ENCODE measurements around the gene CHRNB1.

CHRNB1 gene

DNA sequence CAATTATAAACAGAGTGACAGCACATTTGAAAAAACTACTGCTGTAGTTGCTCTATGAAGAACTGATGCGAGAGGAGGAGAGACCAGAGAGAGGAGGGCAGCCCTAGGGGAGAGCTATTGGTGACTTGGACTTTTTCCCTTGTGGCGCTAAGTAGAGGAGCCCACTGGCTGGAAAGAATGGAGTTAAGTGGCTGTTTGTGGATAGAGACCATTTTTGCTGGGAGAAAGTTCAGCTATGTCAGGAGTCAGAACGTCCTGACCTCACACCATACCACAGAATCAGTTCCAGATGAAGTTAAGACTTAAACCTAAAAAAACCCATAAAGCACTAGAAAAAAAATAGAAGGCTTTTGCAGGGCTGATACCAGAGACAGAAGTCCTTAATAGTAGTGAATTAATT, 41.3 kb downstream of the CHRNB1 start:
- TF ChIP-seq, protein P1, sequence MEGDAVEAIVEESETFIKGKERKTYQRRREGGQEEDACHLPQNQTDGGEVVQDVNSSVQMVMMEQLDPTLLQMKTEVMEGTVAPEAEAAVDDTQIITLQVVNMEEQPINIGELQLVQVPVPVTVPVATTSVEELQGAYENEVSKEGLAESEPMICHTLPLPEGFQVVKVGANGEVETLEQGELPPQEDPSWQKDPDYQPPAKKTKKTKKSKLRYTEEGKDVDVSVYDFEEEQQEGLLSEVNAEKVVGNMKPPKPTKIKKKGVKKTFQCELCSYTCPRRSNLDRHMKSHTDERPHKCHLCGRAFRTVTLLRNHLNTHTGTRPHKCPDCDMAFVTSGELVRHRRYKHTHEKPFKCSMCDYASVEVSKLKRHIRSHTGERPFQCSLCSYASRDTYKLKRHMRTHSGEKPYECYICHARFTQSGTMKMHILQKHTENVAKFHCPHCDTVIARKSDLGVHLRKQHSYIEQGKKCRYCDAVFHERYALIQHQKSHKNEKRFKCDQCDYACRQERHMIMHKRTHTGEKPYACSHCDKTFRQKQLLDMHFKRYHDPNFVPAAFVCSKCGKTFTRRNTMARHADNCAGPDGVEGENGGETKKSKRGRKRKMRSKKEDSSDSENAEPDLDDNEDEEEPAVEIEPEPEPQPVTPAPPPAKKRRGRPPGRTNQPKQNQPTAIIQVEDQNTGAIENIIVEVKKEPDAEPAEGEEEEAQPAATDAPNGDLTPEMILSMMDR (IDR thresholded peaks at IDR 0.05; ENCODE audit: low read depth, low read length) = no peak
- peak overlapping the region; percentile 88 for H3K4me3 ChIP-seq (ENCODE audit: low read depth, low read length)

DNA sequence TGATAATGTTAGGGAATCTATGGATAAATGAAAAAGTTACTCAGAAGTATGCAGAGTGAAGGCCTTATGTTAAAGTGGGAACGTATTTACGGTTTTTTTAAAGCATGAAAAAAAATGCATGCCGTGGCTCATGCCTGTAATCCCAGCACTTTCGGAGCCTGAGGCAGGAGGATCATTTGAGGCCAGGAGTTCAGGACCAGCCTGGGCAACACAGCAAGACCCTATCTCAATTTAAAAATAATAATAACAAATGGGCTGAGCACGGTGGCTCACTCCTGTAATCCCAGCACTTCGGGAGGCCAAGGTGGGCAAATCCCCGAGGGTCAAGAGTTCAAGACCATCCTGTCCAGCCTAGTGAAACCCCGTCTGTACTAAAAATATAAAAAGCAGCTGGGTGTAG, 45.3 kb downstream of the CHRNB1 start:
- H3K4me3 ChIP-seq (ENCODE audit: low read depth, low read length) = no peak overlapping the region
- TF ChIP-seq, protein P1 (IDR thresholded peaks at IDR 0.05; ENCODE audit: low read depth, low read length) = no peak

DNA sequence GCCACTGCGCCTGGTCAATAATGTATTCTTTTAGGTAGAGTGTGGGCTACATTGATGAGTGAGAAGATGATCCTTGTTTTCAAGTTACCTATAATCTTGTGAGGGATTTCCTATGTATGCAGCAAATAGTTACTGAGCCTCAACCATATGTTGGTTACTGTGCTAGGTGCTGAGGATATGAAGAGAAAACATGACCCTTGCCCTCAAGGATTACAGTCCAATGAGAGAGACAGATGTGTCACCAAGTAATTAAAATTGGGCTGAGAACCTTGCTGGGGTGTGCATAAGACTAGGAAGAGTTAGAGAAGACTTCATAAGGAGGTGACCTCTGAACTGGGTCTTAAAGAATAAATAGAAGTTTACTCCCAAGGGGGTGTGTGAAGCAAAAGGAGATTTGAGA, 46.7 kb downstream of the CHRNB1 start:
- no peak overlapping the region for H3K4me3 ChIP-seq (ENCODE audit: low read depth, low read length)
- TF ChIP-seq, protein P1 (IDR thresholded peaks at IDR 0.05; ENCODE audit: low read depth, low read length) = no peak

DNA sequence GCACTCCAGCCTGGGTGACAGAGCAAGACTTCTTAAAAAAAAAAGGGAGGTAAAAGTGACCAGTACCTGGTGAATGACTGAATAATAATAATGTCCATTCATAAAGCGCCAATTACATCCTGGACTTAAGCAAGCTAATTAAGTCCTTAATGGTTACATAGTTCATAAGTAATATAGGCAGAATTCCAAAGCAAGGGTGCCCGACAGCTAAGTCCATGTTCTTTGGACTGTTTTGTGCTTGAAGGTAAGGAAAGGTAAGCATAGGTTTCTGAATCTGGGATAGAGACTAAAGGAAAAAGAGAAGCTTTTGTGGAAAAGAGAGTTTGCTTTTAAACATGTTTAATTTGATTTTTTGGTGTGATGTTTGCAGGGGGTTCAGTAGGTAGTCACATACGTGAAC, 49.1 kb downstream of the CHRNB1 start:
- TF ChIP-seq, protein P1 (IDR thresholded peaks at IDR 0.05; ENCODE audit: low read depth, low read length) = no peak
- H3K4me3 ChIP-seq (ENCODE audit: low read depth, low read length) = no peak overlapping the region

DNA sequence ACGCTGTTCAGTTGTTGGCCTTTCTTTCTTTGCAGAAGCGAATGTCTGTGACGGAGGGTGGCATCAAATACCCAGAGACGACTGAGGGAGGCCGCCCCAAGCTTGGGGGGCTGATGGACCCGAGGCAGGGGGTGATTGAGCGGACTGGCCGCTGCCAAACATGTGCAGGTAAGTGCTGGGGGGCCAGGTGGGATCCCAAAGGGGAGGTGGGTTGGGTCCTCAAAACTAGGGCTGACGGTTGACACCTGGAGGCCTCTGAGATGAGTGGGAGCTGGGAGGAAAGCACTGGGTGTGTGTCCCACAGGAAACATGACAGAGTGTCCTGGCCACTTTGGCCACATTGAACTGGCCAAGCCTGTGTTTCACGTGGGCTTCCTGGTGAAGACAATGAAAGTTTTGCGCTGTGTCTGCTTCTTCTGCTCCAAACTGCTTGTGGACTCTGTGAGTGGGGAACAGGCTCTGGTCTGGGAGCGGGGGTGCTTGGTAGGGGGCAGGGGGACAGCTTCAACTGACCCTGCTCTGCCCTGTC, 51.1 kb downstream of the CHRNB1 start:
- TF ChIP-seq, protein P1 (IDR thresholded peaks at IDR 0.05; ENCODE audit: low read depth, low read length) = no peak
- no peak overlapping the region for H3K4me3 ChIP-seq (ENCODE audit: low read depth, low read length)

DNA sequence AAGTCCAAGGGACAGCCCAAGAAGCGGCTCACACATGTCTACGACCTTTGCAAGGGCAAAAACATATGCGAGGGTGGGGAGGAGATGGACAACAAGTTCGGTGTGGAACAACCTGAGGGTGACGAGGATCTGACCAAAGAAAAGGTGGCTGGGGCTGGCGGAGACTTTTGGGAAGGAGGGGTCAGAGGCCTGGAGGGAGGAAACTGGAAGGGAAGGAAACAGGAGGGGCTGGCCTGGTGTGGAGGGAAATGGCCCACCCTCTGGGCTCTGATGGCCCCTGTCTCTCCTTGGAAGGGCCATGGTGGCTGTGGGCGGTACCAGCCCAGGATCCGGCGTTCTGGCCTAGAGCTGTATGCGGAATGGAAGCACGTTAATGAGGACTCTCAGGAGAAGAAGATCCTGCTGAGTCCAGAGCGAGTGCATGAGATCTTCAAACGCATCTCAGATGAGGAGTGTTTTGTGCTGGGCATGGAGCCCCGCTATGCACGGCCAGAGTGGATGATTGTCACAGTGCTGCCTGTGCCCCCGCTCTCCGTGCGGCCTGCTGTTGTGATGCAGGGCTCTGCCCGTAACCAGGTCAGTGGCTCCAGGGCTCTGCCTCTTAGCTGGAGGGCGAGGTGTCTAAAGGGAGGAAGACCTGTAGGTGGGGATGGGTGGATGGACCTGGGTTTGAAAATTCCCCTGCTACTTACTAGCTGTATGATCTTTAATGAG, 51.8 kb downstream of the CHRNB1 start:
- TF ChIP-seq, protein P1 (IDR thresholded peaks at IDR 0.05; ENCODE audit: low read depth, low read length) = no peak
- no peak overlapping the region for H3K4me3 ChIP-seq (ENCODE audit: low read depth, low read length)

DNA sequence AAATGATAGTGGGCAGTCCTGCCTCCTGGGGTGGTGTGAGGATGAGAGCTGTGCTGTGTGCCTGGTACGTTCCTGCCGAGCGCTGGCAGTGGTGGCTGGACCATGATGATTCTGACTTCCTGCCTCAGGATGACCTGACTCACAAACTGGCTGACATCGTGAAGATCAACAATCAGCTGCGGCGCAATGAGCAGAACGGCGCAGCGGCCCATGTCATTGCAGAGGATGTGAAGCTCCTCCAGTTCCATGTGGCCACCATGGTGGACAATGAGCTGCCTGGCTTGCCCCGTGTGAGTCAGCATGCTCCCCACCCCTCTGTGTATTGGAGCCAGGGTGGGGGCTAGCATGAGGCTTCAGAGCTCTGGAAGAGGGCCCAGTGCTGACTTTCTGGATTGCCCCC, 52.4 kb downstream of the CHRNB1 start:
- TF ChIP-seq, protein P1 (IDR thresholded peaks at IDR 0.05; ENCODE audit: low read depth, low read length) = no peak

More for the DNA sequence above, 52.4 kb downstream of the CHRNB1 start:
- no peak overlapping the region for H3K4me3 ChIP-seq (ENCODE audit: low read depth, low read length)

All from WI38 (cell line).